Lower leg skin (tissue), 4 donors: ENCODE results near the gene CYFIP1. TPM values are rescaled to one million over a fixed set of nuclear protein-coding genes. Genes with fewer than 3 reads are reported as not detected.

ENCODE experiments used
- DNase-seq, 2 donors: peaks; one replicate each; pipeline ENCODE4 v3.0.0-alpha.2; 2019; ENCODE audit warnings: low spot score in 2 of 2
- H3K4me3 ChIP-seq: fragments of 200-600 bp; sonication (generic); 2 replicates; pipeline ENCODE4 v1.5.1; 2017; ENCODE audit warnings: mild to moderate bottlenecking, low read depth; ENCODE audit not compliant: poor library complexity, severe bottlenecking
- POLR2A ChIP-seq, 2 donors: fragments of 450-650 bp; IDR thresholded peaks; one replicate each; pipeline ENCODE4 v1.6.1; 2016 to 2017; ENCODE audit warnings: antibody characterized with exemption in 2 of 2, mild to moderate bottlenecking in 1 of 2, moderate library complexity in 1 of 2
- WGBS, 2 donors: methylation state at CpG; one replicate each; pipeline ENCODE4 v1.1.5; 2018; 5-methylcytosine and 5-hydroxymethylcytosine counted together
- intact Hi-C: fragments of 100-400 bp; cut with DNase I; formaldehyde crosslinking; loops from one replicate; pipeline ENCODE4 v1.15.0; 2023; ENCODE audit warnings: low total_unique reads
- total RNA-seq, 4 donors: library from RNA; depleted of rRNA; stranded (reverse); fragments of >200 nt; gene quantifications; one replicate each; pipeline ENCODE4 v1.1.0, GENCODE V29; 2016
- TF ChIP-seq, protein P1 (sequence below), 3 donors: fragments of 450-650 bp; IDR thresholded peaks; one replicate each; pipeline ENCODE4 v1.5.1; 2016; ENCODE audit warnings: antibody characterized with exemption in 3 of 3, mild to moderate bottlenecking in 3 of 3, moderate library complexity in 2 of 3

CYFIP1 gene
- total RNA-seq, 4 donors from 2014 or later, result 81.0 to 108 (median 94.6) TPM

DNA sequence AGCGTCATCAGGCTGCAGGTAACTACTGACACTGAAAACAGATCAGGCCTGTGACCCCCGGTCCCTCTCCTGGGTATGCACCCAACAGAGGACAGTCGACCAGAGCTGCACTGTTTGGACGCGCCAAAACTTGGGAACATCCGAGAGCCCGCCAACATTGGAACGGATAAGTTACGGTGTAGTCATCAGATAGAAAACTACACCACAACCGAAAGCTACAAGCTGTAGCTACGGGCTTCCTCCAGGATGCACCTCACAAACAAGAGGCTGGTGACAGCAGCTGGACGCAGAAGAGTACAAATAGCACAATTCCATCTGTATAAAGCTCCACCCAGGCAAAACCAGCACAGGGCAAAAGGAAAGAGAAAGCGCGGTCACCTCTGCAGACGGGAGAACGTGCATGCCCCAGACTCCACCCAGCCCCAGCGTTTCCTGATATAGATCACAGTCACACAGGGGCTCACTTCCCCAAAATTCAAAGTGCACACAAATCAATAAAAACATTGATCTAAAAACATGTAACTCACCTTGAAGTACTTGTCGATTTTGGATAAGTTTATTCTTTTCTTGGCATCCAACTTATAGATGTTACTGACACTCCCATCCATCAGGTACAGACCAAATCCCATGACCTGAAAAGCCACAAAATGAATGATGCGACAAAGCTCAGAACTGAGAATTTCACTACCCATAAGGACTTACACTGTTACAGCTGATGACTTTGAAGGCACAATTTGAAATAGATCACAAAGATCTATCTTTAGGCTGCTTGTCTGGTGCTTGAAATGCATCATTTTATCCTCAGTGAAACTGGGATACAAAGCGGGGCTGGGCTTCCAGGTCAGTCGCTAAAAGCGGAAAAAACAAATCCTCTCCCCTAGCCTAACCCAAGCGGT is 43.3 kb downstream of the CYFIP1 start:
- TF ChIP-seq, protein P1, sequence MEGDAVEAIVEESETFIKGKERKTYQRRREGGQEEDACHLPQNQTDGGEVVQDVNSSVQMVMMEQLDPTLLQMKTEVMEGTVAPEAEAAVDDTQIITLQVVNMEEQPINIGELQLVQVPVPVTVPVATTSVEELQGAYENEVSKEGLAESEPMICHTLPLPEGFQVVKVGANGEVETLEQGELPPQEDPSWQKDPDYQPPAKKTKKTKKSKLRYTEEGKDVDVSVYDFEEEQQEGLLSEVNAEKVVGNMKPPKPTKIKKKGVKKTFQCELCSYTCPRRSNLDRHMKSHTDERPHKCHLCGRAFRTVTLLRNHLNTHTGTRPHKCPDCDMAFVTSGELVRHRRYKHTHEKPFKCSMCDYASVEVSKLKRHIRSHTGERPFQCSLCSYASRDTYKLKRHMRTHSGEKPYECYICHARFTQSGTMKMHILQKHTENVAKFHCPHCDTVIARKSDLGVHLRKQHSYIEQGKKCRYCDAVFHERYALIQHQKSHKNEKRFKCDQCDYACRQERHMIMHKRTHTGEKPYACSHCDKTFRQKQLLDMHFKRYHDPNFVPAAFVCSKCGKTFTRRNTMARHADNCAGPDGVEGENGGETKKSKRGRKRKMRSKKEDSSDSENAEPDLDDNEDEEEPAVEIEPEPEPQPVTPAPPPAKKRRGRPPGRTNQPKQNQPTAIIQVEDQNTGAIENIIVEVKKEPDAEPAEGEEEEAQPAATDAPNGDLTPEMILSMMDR (IDR thresholded peaks at IDR 0.05), result no peak
- TF ChIP-seq POLR2A (IDR thresholded peaks at IDR 0.05), result no peak
- intact Hi-C loops, result no loop called here
- WGBS, 2 donors, result 91 to 92% methylated on average over 23 of the region's 23 CpGs
- H3K4me3 ChIP-seq, result no peak overlapping the region
- DNase-seq, result no peak

- DNase-seq, result no peak
- no peak overlapping the region for H3K4me3 ChIP-seq
- whole genome bisulfite sequencing, 2 donors, result 93 to 96% methylated on average over 9 of the region's 9 CpGs
- no peak for TF ChIP-seq POLR2A (IDR thresholded peaks at IDR 0.05)
- TF ChIP-seq, protein P1 (IDR thresholded peaks at IDR 0.05), result no peak
- intact Hi-C loops, result no loop called here
Observed at GRCh38 chr15:22933641-22934061, 46.5 kb downstream of the CYFIP1 start.

DNA sequence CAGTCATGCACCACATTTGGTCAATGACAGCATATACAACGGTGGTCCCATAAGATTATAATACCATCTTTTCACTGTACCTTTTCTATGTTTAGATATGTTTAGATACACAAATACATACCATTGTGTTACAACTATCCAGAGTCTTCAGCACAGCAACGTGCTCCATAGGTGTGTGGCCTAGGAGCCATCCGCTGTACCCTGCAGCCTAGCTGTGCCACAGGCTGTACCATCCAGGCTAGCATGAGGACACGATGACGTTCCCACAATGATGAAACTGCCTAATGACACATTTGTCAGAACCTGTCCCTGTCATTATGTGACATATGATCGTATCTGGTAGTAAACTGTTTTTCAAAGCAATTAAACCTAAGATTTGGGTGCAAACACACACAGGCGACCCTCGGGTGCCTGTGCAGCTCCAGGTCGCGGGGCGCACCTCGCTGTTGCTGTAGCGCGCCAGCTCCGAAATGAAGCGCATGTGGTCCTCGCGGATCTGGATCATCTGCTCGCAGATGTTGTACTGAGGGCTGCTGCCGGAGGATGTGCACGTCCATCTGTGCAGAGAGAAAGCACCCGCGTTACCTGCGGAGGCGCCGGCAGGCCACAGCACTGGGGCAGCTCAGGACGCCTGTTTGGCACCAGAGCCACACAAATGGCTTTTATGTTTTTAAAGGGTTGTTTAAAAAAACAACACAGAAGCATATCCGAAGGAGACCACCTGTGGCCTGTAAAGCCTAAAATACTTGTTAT is 48.2 kb downstream of the CYFIP1 start:
- WGBS, 2 donors, result 89% methylated on average over 28 of the region's 28 CpGs
- DNase-seq, result no peak
- intact Hi-C loops, result no loop called here
- TF ChIP-seq POLR2A (IDR thresholded peaks at IDR 0.05), result no peak
- TF ChIP-seq, protein P1 (IDR thresholded peaks at IDR 0.05), result no peak
- H3K4me3 ChIP-seq, result no peak overlapping the region

DNA sequence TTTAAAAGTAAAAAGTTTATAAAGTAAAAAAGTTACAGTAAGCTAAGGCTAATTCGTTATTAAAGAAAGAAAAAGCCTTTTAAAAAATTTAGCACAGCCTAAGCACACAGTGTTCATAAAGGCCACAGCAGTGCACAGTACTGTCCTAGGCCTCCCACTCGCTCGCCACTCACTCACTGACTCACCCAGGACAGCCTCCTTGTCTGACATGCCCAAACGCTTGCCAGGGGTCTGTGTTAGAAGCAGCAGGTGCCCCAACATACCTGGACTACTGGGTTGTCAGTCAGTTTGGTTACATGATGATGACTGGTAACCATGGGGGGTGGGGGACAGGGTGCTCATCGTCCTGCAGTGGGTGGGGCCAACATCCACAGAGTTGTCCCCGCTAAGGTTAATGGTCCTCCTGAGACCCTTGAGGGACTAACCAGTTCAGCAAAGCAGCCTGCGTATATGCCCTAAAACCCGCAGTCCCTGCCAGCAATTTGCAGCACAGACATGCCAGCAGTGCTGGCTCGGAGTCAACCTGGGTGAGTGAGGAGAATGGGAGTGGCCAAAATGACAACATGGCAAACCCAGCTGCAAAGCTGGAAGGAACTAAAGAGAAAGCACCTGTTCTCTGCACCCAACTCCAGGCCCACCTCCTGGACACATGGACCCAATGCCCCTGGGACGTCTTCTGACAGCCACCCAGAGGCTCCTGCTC is 49.2 kb downstream of the CYFIP1 start:
- 51% methylated on average over 10 of the region's 10 CpGs for WGBS, 2 donors
- intact Hi-C loops, result no loop called here
- DNase-seq, result no peak

DNA sequence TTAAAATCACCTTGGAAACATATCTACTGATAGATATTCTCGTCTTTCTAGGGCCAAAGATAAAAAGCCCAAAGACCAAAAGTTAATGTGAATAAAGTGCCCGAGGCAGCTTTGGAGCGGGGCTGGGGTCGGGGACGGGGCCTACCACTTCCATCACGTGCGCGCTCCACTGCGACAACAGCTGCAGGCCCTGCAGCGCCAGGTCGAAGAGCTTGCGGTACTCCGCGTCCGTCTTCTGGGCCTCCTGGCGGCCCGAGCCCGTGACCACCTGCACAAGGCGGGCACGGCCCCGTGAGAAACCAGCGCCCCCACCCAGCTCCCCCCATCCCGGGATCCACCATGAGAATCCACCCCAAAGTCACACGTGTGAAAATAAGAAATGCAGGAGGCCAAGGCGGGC is 52.4 kb downstream of the CYFIP1 start:
- H3K4me3 ChIP-seq, result no peak overlapping the region
- TF ChIP-seq, protein P1 (IDR thresholded peaks at IDR 0.05), result no peak
- no peak for TF ChIP-seq POLR2A (IDR thresholded peaks at IDR 0.05)
- intact Hi-C loops, result no loop called here
- no peak for DNase-seq
- WGBS, 2 donors, result 96 to 97% methylated on average over 22 to 25 of the region's 25 CpGs

More for the DNA sequence above, 49.2 kb downstream of the CYFIP1 start:
- no peak overlapping the region for H3K4me3 ChIP-seq
- no peak for TF ChIP-seq POLR2A (IDR thresholded peaks at IDR 0.05)
- TF ChIP-seq, protein P1 (IDR thresholded peaks at IDR 0.05), result no peak
